ENCODE data around the gene HMCN2. TPM values are rescaled to one million over a fixed set of nuclear protein-coding genes. Genes with fewer than 3 reads are reported as not detected.

The HMCN2 gene
- total and polyA plus RNA-seq, 2 donors (not counting 3 experiments of a cell fraction or from before 2014, with no cell fraction given): 0.04 to 0.24 TPM

- CTCF ChIA-PET: interaction anchor here (1.0 kb wide), 1 partner anchor 65 kb away, joined by 3 read pairs; no protein-coding TSS in a partner anchor
- intact Hi-C loops (cut with micrococcal nuclease) (no loop called here), dilution Hi-C loops (cut with MboI; ENCODE audit: extremely low pct_ligation_motif_present, low sequenced_read_pairs) (no loop called here)
- Histone ChIP-seq H3K27me3 (ENCODE audit: control insufficient read depth in 2 of 2, insufficient read depth in 2 of 2, low read length in 2 of 2) (no peaks in the 10 kb centered on the region), H3K9me3 (replicated peaks; ENCODE audit: control insufficient read depth, insufficient read depth, low read length) (no peaks in the 10 kb centered on the region), H3K27ac (ENCODE audit: insufficient read depth, low read depth, low read length) (no peak overlapping the region), H4K20me1 (replicated peaks; ENCODE audit: control insufficient read depth, extremely low read depth, insufficient read depth, low read length) (no peaks in the 10 kb centered on the region), H3K36me3 (ENCODE audit: control insufficient read depth in 2 of 2, extremely low read depth in 1 of 2, insufficient read depth in 2 of 2, low read length in 2 of 2) (no peaks in the 10 kb centered on the region), H3K79me2 (ENCODE audit: control insufficient read depth, insufficient read depth, low read length) (no peaks in the 10 kb centered on the region), H3K4me2 (ENCODE audit: insufficient read depth, low read length) (no peak overlapping the region), H2AFZ (ENCODE audit: low read depth, low read length) (no peak overlapping the region), H3K4me1 (ENCODE audit: control insufficient read depth, extremely low read depth, insufficient read depth, low read length) (no peaks in the 10 kb centered on the region), H3K4me3 (replicated peaks in 1 of 3; ENCODE audit: insufficient read depth in 1 of 3, low read depth in 1 of 3, low read length in 3 of 3) (no peak overlapping the region), H3K9ac (replicated peaks; ENCODE audit: extremely low read depth, insufficient read depth, low read length) (no peak overlapping the region), H3K9me1 (replicated peaks; ENCODE audit: control insufficient read depth, extremely low read depth, insufficient read depth, low read length) (no peaks in the 10 kb centered on the region)
- FAIRE-seq (no peak), DNase-seq (ENCODE audit: low read depth, low spot score) (no peak)
- TF ChIP-seq MYC (IDR thresholded peaks at IDR 0.05; ENCODE audit: low read depth, low read length) (no peak), GATA2 (IDR thresholded peaks at IDR 0.05; ENCODE audit: insufficient read depth, insufficient read length, low read depth, low read length) (no peak), MAX (IDR thresholded peaks at IDR 0.05; ENCODE audit: insufficient read depth, insufficient read length) (no peak), EZH2 (IDR thresholded peaks at IDR 0.05; ENCODE audit: borderline replicate concordance, low read depth, low read length, severe bottlenecking) (no peak), POLR2A (IDR thresholded peaks at IDR 0.05; ENCODE audit: low read depth, low read length) (no peak), POLR2AphosphoS5 (IDR thresholded peaks at IDR 0.05; ENCODE audit: insufficient read depth, low read depth, low read length) (no peak), CTCF (IDR thresholded peaks at IDR 0.05; ENCODE audit: extremely low read depth in 1 of 2, insufficient read depth in 1 of 2, low read depth in 1 of 2, low read length in 2 of 2) (no peak), FOS (IDR thresholded peaks at IDR 0.05; ENCODE audit: borderline replicate concordance, insufficient read depth, low read length) (no peak)
- no TSS peak for BruUV-seq (replicated peaks)
- POLR2A ChIA-PET: no interaction called here
These were observed 63.5 kb downstream of the HMCN2 start for GRCh38 chr9:130329061-130329460.
